Measurements from ENCODE around the gene HSD17B8.

The HSD17B8 gene

GRCh38 chr6:33161354-33162331 is 42.8 kb upstream of the HSD17B8 start:
- TF ChIP-seq FOXP2 (optimal IDR thresholded peaks at IDR 0.05; ENCODE audit: borderline replicate concordance, extremely low read depth, extremely low read length, insufficient read depth) (peak; percentile 32), SIN3A (IDR thresholded peaks at IDR 0.05; ENCODE audit: borderline replicate concordance, insufficient read depth, low read length) (no peak)

- no peak for TF ChIP-seq POLR2AphosphoS5 (IDR thresholded peaks at IDR 0.05; ENCODE audit: low read depth, low read length)
- TF ChIP-seq REST (IDR thresholded peaks at IDR 0.05; ENCODE audit: insufficient read depth in 1 of 2, low read depth in 2 of 2, low read length in 2 of 2), result no peak
- no peak for TF ChIP-seq TAF1 (IDR thresholded peaks at IDR 0.05; ENCODE audit: borderline replicate concordance, insufficient read depth, low read length)
- TF ChIP-seq SIN3A (IDR thresholded peaks at IDR 0.05; ENCODE audit: borderline replicate concordance, insufficient read depth, low read length), result no peak
- no peak for TF ChIP-seq FOXP2 (optimal IDR thresholded peaks at IDR 0.05; ENCODE audit: borderline replicate concordance, extremely low read depth, extremely low read length, insufficient read depth)
Observed at GRCh38 chr6:33163540-33163939, 40.9 kb upstream of the HSD17B8 start.

GRCh38 chr6:33164176-33164575 is 40.3 kb upstream of the HSD17B8 start:
- TF ChIP-seq SIN3A (IDR thresholded peaks at IDR 0.05; ENCODE audit: borderline replicate concordance, insufficient read depth, low read length), result no peak
- TF ChIP-seq FOXP2 (optimal IDR thresholded peaks at IDR 0.05; ENCODE audit: borderline replicate concordance, extremely low read depth, extremely low read length, insufficient read depth), result no peak
- no peak for TF ChIP-seq POLR2AphosphoS5 (IDR thresholded peaks at IDR 0.05; ENCODE audit: low read depth, low read length)
- no peak for TF ChIP-seq REST (IDR thresholded peaks at IDR 0.05; ENCODE audit: insufficient read depth in 1 of 2, low read depth in 2 of 2, low read length in 2 of 2)
- TF ChIP-seq TAF1 (IDR thresholded peaks at IDR 0.05; ENCODE audit: borderline replicate concordance, insufficient read depth, low read length), result no peak

- TF ChIP-seq POLR2AphosphoS5 (IDR thresholded peaks at IDR 0.05; ENCODE audit: low read depth, low read length) (no peak), FOXP2 (optimal IDR thresholded peaks at IDR 0.05; ENCODE audit: borderline replicate concordance, extremely low read depth, extremely low read length, insufficient read depth) (no peak), REST (IDR thresholded peaks at IDR 0.05; ENCODE audit: insufficient read depth in 1 of 2, low read depth in 2 of 2, low read length in 2 of 2) (no peak), TAF1 (IDR thresholded peaks at IDR 0.05; ENCODE audit: borderline replicate concordance, insufficient read depth, low read length) (no peak), SIN3A (IDR thresholded peaks at IDR 0.05; ENCODE audit: borderline replicate concordance, insufficient read depth, low read length) (no peak)
Observed at GRCh38 chr6:33164665-33165373, 39.6 kb upstream of the HSD17B8 start.

GRCh38 chr6:33165581-33166258 is 38.7 kb upstream of the HSD17B8 start:
- no peak for TF ChIP-seq FOXP2 (optimal IDR thresholded peaks at IDR 0.05; ENCODE audit: borderline replicate concordance, extremely low read depth, extremely low read length, insufficient read depth)
- TF ChIP-seq SIN3A (IDR thresholded peaks at IDR 0.05; ENCODE audit: borderline replicate concordance, insufficient read depth, low read length), result no peak
